GM06990 (cell line): Measurements from ENCODE around the gene DNAH11.

Source experiments
- DNase-seq: peaks from one replicate; pipeline ENCODE4 v3.0.0-alpha.2; 2011; ENCODE audit not compliant: insufficient read length; ENCODE audit errors: extremely low read depth
- H3K27me3 ChIP-seq: replicated peaks from 2 replicates; pipeline ENCODE4 v1.6.0; 2011; ENCODE audit warnings: low read length; ENCODE audit not compliant: control insufficient read depth, insufficient read depth
- H3K36me3 ChIP-seq: 2 replicates; pipeline ENCODE4 v1.5.1; 2011; ENCODE audit warnings: low read length; ENCODE audit not compliant: control insufficient read depth, insufficient read depth
- H3K4me3 ChIP-seq: replicated peaks from 2 replicates; pipeline ENCODE4 v1.5.1; 2011; ENCODE audit warnings: low read depth, mild to moderate bottlenecking, control low read depth, low read length
- CTCF ChIP-seq: IDR thresholded peaks from 2 replicates; pipeline ENCODE4 v1.5.1; 2011; ENCODE audit warnings: low read length, control low read depth, mild to moderate bottlenecking, inconsistent platforms; ENCODE audit not compliant: insufficient read depth, poor library complexity, severe bottlenecking

The DNAH11 gene

GRCh38 chr7:21891291-21891690 is 348.5 kb downstream of the DNAH11 start:
- H3K27me3 ChIP-seq: no peaks in the 10 kb centered on the region
- TF ChIP-seq CTCF: no peak
- no peak for DNase-seq
- no peaks in the 10 kb centered on the region for H3K36me3 ChIP-seq
- no peak overlapping the region for H3K4me3 ChIP-seq

GRCh38 chr7:21893401-21893800 is 350.6 kb downstream of the DNAH11 start:
- Histone ChIP-seq H3K36me3 (no peaks in the 10 kb centered on the region), H3K27me3 (no peaks in the 10 kb centered on the region), H3K4me3 (no peak overlapping the region)
- no peak for TF ChIP-seq CTCF
- DNase-seq: no peak

- TF ChIP-seq CTCF: no peak
- peak; percentile 37 for DNase-seq
- no peaks in the 10 kb centered on the region for H3K27me3 ChIP-seq
- 0 out of 2 replicates have a peak overlapping the region, but pooled peaks have one; percentile 6 for H3K4me3 ChIP-seq
- H3K36me3 ChIP-seq: peaks cover 2% of the 10 kb centered on the region
Observed at GRCh38 chr7:21898265-21898930, 355.6 kb downstream of the DNAH11 start.

- no peak for DNase-seq
- no peak for TF ChIP-seq CTCF
- peaks cover 2% of the 10 kb centered on the region for H3K36me3 ChIP-seq
- H3K27me3 ChIP-seq: no peaks in the 10 kb centered on the region
- H3K4me3 ChIP-seq: no peak overlapping the region
Observed at GRCh38 chr7:21902240-21902639, 359.4 kb downstream of the DNAH11 start.

- no peak overlapping the region for H3K4me3 ChIP-seq
- H3K36me3 ChIP-seq: peaks cover 6% of the 10 kb centered on the region
- TF ChIP-seq CTCF: no peak
- DNase-seq: no peak
- H3K27me3 ChIP-seq: no peaks in the 10 kb centered on the region
Observed at GRCh38 chr7:21903020-21903786, 360.4 kb downstream of the DNAH11 start.
